Measurements from ENCODE around the gene TNFRSF19. TPM values are rescaled to one million over a fixed set of nuclear protein-coding genes. Genes with fewer than 3 reads are reported as not detected.

The TNFRSF19 gene
- total RNA-seq, 3 donors from 2014 or later, result 5.3 to 9.1 (median 7.9) TPM

DNA sequence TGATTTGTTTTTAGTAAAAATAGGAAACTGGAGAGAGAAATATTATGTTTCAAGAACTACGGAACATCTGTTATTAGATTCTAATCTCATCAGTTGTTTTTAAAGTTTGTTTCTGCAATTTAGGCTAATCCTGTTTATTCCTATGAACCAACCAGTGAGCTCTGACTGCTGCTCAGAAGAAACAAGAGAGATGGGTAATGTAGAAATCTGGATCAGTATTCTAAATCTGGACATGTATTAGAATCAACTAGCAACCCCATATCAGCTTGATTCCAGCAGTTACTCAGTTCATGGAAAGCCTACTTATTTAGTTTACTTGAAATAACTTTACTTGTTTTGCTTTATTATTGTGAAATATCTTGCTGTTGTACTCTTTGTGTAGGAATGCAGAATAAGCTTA is 115.2 kb downstream of the TNFRSF19 start:
- TF ChIP-seq POLR2AphosphoS5 (IDR thresholded peaks at IDR 0.05), result no peak
- no peak for TF ChIP-seq POLR2A (IDR thresholded peaks at IDR 0.05)
- TF ChIP-seq, protein P1, sequence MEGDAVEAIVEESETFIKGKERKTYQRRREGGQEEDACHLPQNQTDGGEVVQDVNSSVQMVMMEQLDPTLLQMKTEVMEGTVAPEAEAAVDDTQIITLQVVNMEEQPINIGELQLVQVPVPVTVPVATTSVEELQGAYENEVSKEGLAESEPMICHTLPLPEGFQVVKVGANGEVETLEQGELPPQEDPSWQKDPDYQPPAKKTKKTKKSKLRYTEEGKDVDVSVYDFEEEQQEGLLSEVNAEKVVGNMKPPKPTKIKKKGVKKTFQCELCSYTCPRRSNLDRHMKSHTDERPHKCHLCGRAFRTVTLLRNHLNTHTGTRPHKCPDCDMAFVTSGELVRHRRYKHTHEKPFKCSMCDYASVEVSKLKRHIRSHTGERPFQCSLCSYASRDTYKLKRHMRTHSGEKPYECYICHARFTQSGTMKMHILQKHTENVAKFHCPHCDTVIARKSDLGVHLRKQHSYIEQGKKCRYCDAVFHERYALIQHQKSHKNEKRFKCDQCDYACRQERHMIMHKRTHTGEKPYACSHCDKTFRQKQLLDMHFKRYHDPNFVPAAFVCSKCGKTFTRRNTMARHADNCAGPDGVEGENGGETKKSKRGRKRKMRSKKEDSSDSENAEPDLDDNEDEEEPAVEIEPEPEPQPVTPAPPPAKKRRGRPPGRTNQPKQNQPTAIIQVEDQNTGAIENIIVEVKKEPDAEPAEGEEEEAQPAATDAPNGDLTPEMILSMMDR (IDR thresholded peaks at IDR 0.05), result no peak
- peaks cover 0 to 14% of the 10 kb centered on the region in 2 donors for H3K9me3 ChIP-seq
- no peak for DNase-seq (ENCODE audit: low spot score in 2 of 2)

DNA sequence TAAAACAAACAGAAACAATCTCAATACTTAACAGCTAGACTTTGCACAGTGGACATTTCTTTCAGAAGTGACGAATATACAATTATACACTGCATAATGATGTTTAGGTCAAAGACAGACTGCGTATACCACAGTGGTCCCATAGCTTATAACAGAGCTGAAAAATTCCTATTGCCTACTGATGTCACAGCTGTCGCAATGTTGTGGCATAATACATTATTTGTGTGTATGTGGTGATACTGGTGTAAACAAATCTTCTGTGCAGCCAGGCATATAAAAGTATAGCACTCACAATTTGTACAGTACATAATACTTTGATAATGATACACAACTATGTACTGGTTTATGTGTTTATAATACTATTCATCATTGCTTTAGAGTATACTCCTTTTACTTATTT is 116.7 kb downstream of the TNFRSF19 start:
- H3K27ac ChIP-seq, result no peak overlapping the region
- H3K27me3 ChIP-seq, result no peaks in the 10 kb centered on the region
- DNase-seq (ENCODE audit: low spot score in 2 of 2), result no peak
- no peaks in the 10 kb centered on the region for H3K36me3 ChIP-seq
- H3K4me3 ChIP-seq, result no peak overlapping the region
- intact Hi-C loops (cut with DNase I; ENCODE audit: low total_unique reads), result no loop called here
- TF ChIP-seq POLR2AphosphoS5 (IDR thresholded peaks at IDR 0.05) (no peak), POLR2A (IDR thresholded peaks at IDR 0.05) (no peak)
- TF ChIP-seq, protein P1 (IDR thresholded peaks at IDR 0.05), result no peak
- peaks cover 0 to 14% of the 10 kb centered on the region in 2 donors for H3K9me3 ChIP-seq
- H3K4me1 ChIP-seq, result no peaks in the 10 kb centered on the region

More for the DNA sequence above, 115.2 kb downstream of the TNFRSF19 start:
- Histone ChIP-seq H3K27ac (no peak overlapping the region), H3K36me3 (no peaks in the 10 kb centered on the region), H3K4me1 (no peaks in the 10 kb centered on the region), H3K4me3 (no peak overlapping the region), H3K27me3 (no peaks in the 10 kb centered on the region)
- intact Hi-C loops (cut with DNase I; ENCODE audit: low total_unique reads), result loop anchor here (1.0 kb wide), 1 partner anchor 15 kb away; no protein-coding TSS in a partner anchor

DNA sequence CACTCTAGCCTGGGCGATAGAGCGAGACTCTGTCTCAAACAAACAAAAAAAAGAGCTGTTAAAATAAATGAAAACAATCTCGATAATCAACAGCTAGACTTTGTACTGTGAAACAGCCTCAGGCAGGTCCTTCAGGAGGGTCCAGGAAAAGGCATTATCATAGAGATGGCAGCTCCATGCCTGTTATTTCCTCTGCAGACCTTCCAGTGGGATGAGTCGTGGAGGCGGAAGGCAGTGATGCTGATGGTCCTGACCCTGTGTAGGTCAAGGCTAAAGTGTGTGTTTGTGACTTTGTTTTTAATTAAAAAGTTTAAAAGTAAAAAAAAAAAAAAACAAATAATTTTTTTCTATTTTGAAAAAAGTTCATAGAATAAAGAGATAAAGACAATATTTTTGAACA is 117.4 kb downstream of the TNFRSF19 start:
- no peak overlapping the region for H3K27ac ChIP-seq
- H3K36me3 ChIP-seq, result no peaks in the 10 kb centered on the region
- intact Hi-C loops (cut with DNase I; ENCODE audit: low total_unique reads), result no loop called here
- TF ChIP-seq POLR2A (IDR thresholded peaks at IDR 0.05) (no peak), POLR2AphosphoS5 (IDR thresholded peaks at IDR 0.05) (no peak)
- TF ChIP-seq, protein P1 (IDR thresholded peaks at IDR 0.05), result no peak
- no peaks in the 10 kb centered on the region for H3K4me1 ChIP-seq
- H3K4me3 ChIP-seq, result no peak overlapping the region
- peaks cover 0 to 14% of the 10 kb centered on the region in 2 donors for H3K9me3 ChIP-seq
- H3K27me3 ChIP-seq, result no peaks in the 10 kb centered on the region
- no peak for DNase-seq (ENCODE audit: low spot score in 2 of 2)

DNA sequence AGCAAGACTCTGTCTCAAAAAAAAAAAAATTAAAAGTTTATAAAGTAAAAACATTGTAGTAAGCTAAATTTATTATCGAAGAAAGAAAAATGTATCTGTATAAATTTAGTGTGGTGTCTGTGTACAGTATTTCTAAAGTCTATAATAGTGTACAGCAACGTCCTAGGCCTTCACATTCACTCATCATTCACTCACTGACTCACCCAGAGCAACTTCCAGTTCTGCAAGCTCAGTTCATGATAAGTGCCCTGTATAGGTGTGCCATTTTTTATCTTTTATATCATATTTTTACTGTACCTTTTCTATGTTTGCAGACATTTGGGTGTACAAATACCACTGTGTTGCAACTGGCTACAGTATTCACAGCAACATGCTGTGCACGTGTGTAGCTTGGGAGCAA is 118.1 kb downstream of the TNFRSF19 start:
- intact Hi-C loops (cut with DNase I; ENCODE audit: low total_unique reads), result no loop called here
- no peaks in the 10 kb centered on the region for H3K4me1 ChIP-seq
- H3K27ac ChIP-seq, result no peak overlapping the region
- TF ChIP-seq POLR2A (IDR thresholded peaks at IDR 0.05), result no peak
- TF ChIP-seq, protein P1 (IDR thresholded peaks at IDR 0.05), result no peak
- no peak for TF ChIP-seq POLR2AphosphoS5 (IDR thresholded peaks at IDR 0.05)
- no peaks in the 10 kb centered on the region for H3K36me3 ChIP-seq
- H3K9me3 ChIP-seq, result peaks cover 0 to 14% of the 10 kb centered on the region in 2 donors
- no peaks in the 10 kb centered on the region for H3K27me3 ChIP-seq
- DNase-seq (ENCODE audit: low spot score in 2 of 2), result no peak
- no peak overlapping the region for H3K4me3 ChIP-seq

DNA sequence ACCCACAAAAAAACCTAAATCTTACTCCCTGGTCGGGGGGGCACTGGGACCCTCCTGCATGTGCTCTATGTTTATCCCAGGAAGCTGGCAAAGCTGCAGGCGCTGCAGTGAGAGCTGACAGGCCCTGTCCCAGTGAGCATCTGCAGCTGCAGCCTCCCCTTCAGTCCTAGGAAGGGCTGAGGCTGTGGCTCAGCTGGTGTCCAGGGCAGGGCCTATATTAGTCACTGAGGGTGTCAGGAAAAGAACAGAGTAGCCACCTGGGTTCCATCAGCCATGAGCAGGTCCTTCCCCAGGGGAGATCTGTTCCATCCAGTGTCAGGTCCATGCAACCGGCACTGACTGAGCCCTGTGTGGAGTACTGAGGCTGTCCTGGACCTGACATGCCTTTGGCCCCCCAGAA is 120.5 kb downstream of the TNFRSF19 start:
- Histone ChIP-seq H3K27me3 (no peaks in the 10 kb centered on the region), H3K4me1 (no peaks in the 10 kb centered on the region), H3K36me3 (no peaks in the 10 kb centered on the region), H3K4me3 (no peak overlapping the region), H3K27ac (no peak overlapping the region), H3K9me3 (no peaks in the 10 kb centered on the region)
- intact Hi-C loops (cut with DNase I; ENCODE audit: low total_unique reads), result no loop called here
- TF ChIP-seq POLR2A (IDR thresholded peaks at IDR 0.05) (no peak), POLR2AphosphoS5 (IDR thresholded peaks at IDR 0.05) (no peak)
- TF ChIP-seq, protein P1 (IDR thresholded peaks at IDR 0.05), result no peak
- no peak for DNase-seq (ENCODE audit: low spot score in 2 of 2)
